SK-N-SH (cell line): Measurements from ENCODE around the gene TAP1. TPM values are rescaled to one million over a fixed set of nuclear protein-coding genes. Genes with fewer than 3 reads are reported as not detected.

Source experiments
- CTCF ChIA-PET: fragments of 300-600, 350-600 bp; formaldehyde crosslinking; extraction: SDS; loops from one replicate; lab custom pipeline; 2021; lab: Yijun Ruan, JAX
- POLR2A ChIA-PET: fragments of 350-600 bp; sonication (Branson Sonifier 250); formaldehyde crosslinking; extraction: SDS; loops from one replicate; lab custom pipeline; 2020; ENCODE audit warnings: antibody characterized with exemption, inconsistent platforms; lab: Yijun Ruan, JAX
- DNase-seq: peaks from one replicate; pipeline ENCODE4 v3.0.0; 2012
- H2AFZ ChIP-seq: fragments of 200-600 bp; sonication (generic); 2 replicates; pipeline ENCODE4 v1.8.1; 2016; ENCODE audit warnings: antibody characterized with exemption, mild to moderate bottlenecking, low read depth
- H3F3A ChIP-seq: fragments of 200-600 bp; sonication (generic); replicated peaks from 2 replicates; pipeline ENCODE3; 2016; ENCODE audit warnings: antibody characterized with exemption, mild to moderate bottlenecking; ENCODE audit not compliant: insufficient read depth
- H3K27ac ChIP-seq, 2 experiments: fragments of 200-500 bp in 1 of 2; fragments of 200-600 bp in 1 of 2; sonication (Bioruptor generic) in 1 of 2; sonication (generic), shearing (Covaris generic) in 1 of 2; 2 replicates each; pipeline versions ENCODE4 v1.5.1 to v1.6.1; 2014 to 2016; ENCODE audit warnings: low read depth in 2 of 2, inconsistent platforms in 1 of 2, low read length in 1 of 2, mild to moderate bottlenecking in 1 of 2, mixed read lengths in 1 of 2
- H3K27me3 ChIP-seq: fragments of 200-600 bp; sonication (generic), shearing (Covaris generic); 2 replicates; pipeline ENCODE4 v1.6.1; 2016; ENCODE audit warnings: mixed run types; ENCODE audit not compliant: insufficient read depth
- H3K36me3 ChIP-seq, 2 experiments: fragments of 200-500 bp in 1 of 2; fragments of 200-600 bp in 1 of 2; sonication (Bioruptor generic) in 1 of 2; sonication (generic) in 1 of 2; replicated peaks in 1 of 2; 2 replicates each; pipeline versions ENCODE3 to v1.5.1; 2014 to 2016; ENCODE audit warnings: low read length in 1 of 2, mild to moderate bottlenecking in 1 of 2; ENCODE audit not compliant: insufficient read depth in 2 of 2, control insufficient read depth in 1 of 2
- H3K4me1 ChIP-seq, 2 experiments: fragments of 200-500 bp in 1 of 2; fragments of 200-600 bp in 1 of 2; sonication (Bioruptor generic) in 1 of 2; sonication (generic), shearing (Covaris generic) in 1 of 2; 2 replicates each; pipeline versions ENCODE4 v1.5.1 to v1.6.1; 2014 to 2016; ENCODE audit warnings: low read depth in 1 of 2, low read length in 1 of 2, mixed run types in 1 of 2; ENCODE audit not compliant: insufficient read depth in 2 of 2, control insufficient read depth in 1 of 2
- H3K4me2 ChIP-seq: fragments of 200-600 bp; sonication (generic), shearing (Covaris generic); 2 replicates; pipeline ENCODE4 v1.6.1; 2017; ENCODE audit warnings: mixed run types
- H3K4me3 ChIP-seq, 2 experiments: fragments of 200-500 bp in 1 of 2; fragments of 200-600 bp in 1 of 2; sonication (Bioruptor generic) in 1 of 2; sonication (generic), shearing (Covaris generic) in 1 of 2; 2 replicates each; pipeline versions ENCODE4 v1.5.1 to v1.8.1; 2014 to 2016; ENCODE audit warnings: low read depth in 2 of 2, inconsistent platforms in 1 of 2, low read length in 1 of 2, mild to moderate bottlenecking in 1 of 2, mixed read lengths in 1 of 2, moderate library complexity in 1 of 2
- H3K79me2 ChIP-seq: fragments of 200-600 bp; sonication (generic); 2 replicates; pipeline ENCODE4 v1.8.1; 2017; ENCODE audit warnings: mild to moderate bottlenecking; ENCODE audit not compliant: insufficient read depth
- H3K9ac ChIP-seq: fragments of 200-600 bp; sonication (generic); 2 replicates; pipeline ENCODE4 v1.6.1; 2017; ENCODE audit warnings: mixed run types
- H3K9me2 ChIP-seq: fragments of 200-600 bp; sonication (generic); 2 replicates; pipeline ENCODE4 v1.6.1; 2017; ENCODE audit warnings: mixed run types
- H3K9me3 ChIP-seq: fragments of 200-600 bp; sonication (generic); 2 replicates; pipeline ENCODE4 v1.6.1; 2017; ENCODE audit warnings: mixed run types, mild to moderate bottlenecking, moderate library complexity
- H4K20me1 ChIP-seq: fragments of 200-600 bp; sonication (generic); 2 replicates; pipeline ENCODE4 v1.6.1; 2017; ENCODE audit warnings: mild to moderate bottlenecking, mixed run types; ENCODE audit not compliant: insufficient read depth
- CTCF ChIP-seq: fragments of 200-600 bp; sonication (generic); IDR thresholded peaks from 2 replicates; pipeline ENCODE4 v1.6.1; 2017; ENCODE audit warnings: antibody characterized with exemption, mild to moderate bottlenecking, moderate library complexity
- EP300 ChIP-seq, 2 experiments: IDR thresholded peaks; 2 replicates each; pipeline versions ENCODE4 v1.4.0 to v1.6.1; 2012; ENCODE audit warnings: borderline replicate concordance in 1 of 2, low read depth in 1 of 2, low read length in 1 of 2
- FOXJ3 ChIP-seq: sonication (generic); formaldehyde crosslinking; IDR thresholded peaks from 2 replicates; pipeline ENCODE4 v1.5.1; 2020; ENCODE audit warnings: mild to moderate bottlenecking, missing genetic modification reagents
- GATA2 ChIP-seq: sonication (generic); formaldehyde crosslinking; IDR thresholded peaks from 2 replicates; pipeline ENCODE4 v1.5.0; 2020; ENCODE audit warnings: mild to moderate bottlenecking, missing genetic modification reagents
- IRF3 ChIP-seq: fragments of 150-350 bp; IDR thresholded peaks from 2 replicates; pipeline ENCODE4 v1.6.1; 2016; ENCODE audit warnings: mild to moderate bottlenecking, low read depth, low read length
- MAX ChIP-seq: IDR thresholded peaks from 2 replicates; pipeline ENCODE4 v1.4.0; 2012; ENCODE audit warnings: low read depth
- MXI1 ChIP-seq: IDR thresholded peaks from 2 replicates; pipeline ENCODE4 v1.6.1; 2012; ENCODE audit warnings: mild to moderate bottlenecking, low read depth, low read length, improper control_type of control experiment
- SIN3A ChIP-seq: IDR thresholded peaks from 2 replicates; pipeline ENCODE4 v1.6.1; 2012; ENCODE audit warnings: low read depth, mild to moderate bottlenecking, low read length, moderate library complexity, borderline replicate concordance
- TAF1 ChIP-seq: IDR thresholded peaks from 2 replicates; pipeline ENCODE4 v1.6.1; 2012; ENCODE audit warnings: low read depth, mild to moderate bottlenecking, low read length, moderate library complexity, borderline replicate concordance
- USF1 ChIP-seq: IDR thresholded peaks from 2 replicates; pipeline ENCODE4 v1.4.0; 2012; ENCODE audit warnings: low read depth, borderline replicate concordance
- ZBTB33 ChIP-seq: IDR thresholded peaks from 2 replicates; pipeline ENCODE4 v1.4.0; 2012; ENCODE audit warnings: low read depth, borderline replicate concordance
- WGBS: methylation state at CpG from one replicate; pipeline ENCODE4 v1.1.6; 2017; ENCODE audit warnings: low lambda C conversion rate; 5-methylcytosine and 5-hydroxymethylcytosine counted together
- polyA plus RNA-seq, 3 experiments: library from polyadenylated mRNA; depleted of rRNA; stranded (reverse); fragments of >200 nt; gene quantifications; 2 replicates each; pipeline ENCODE4 v1.2.3, GENCODE V29; 2012

Gene TAP1
- polyA plus RNA-seq, 1 of the 3 experiments (the other 2 are of a cell fraction) = 31.1 TPM

GRCh38 chr6:32888576-32888975 lies 35.1 kb upstream of the TAP1 start (continued):
- TF ChIP-seq GATA2 = no peak
- no peak for TF ChIP-seq CTCF
- TF ChIP-seq MAX = no peak
- TF ChIP-seq SIN3A = no peak
- no peak for TF ChIP-seq FOXJ3 (CRISPR knock-in tag)
- TF ChIP-seq MXI1 = no peak
- TF ChIP-seq IRF3 = no peak
- no peak for TF ChIP-seq USF1
- no peak for TF ChIP-seq EP300 (IDR thresholded peaks at IDR 0.05; ENCODE audit: borderline replicate concordance in 1 of 2, low read depth in 1 of 2, low read length in 1 of 2)
- no peak for TF ChIP-seq ZBTB33

- Histone ChIP-seq H3K27me3 (no peaks in the 10 kb centered on the region; the same call in 1 of the 2 replicates), H2AFZ (no peak overlapping the region), H3K4me3 (no peak overlapping the region), H3K9me3 (no peaks in the 10 kb centered on the region), H3K36me3 (no peaks in the 10 kb centered on the region), H3K9ac (no peak overlapping the region), H3K4me2 (no peak overlapping the region), H3K79me2 (no peaks in the 10 kb centered on the region), H3K27ac (no peak overlapping the region), H3K4me1 (peaks cover 0 to 8% of the 10 kb centered on the region in 2 experiments; a peak in 1 of 4 replicates), H4K20me1 (no peaks in the 10 kb centered on the region), H3K9me2 (no peaks in the 10 kb centered on the region), H3F3A (peaks cover 14% of the 10 kb centered on the region)
- no peak for DNase-seq
- CTCF ChIA-PET = interaction anchor here (1.0 to 2.7 kb wide), 2 partner anchors 34 to 66 kb away, joined by 3 to 9 read pairs; partner anchors contain the start of genes PSMB9 and TAP1
- TF ChIP-seq TAF1 (no peak), SIN3A (no peak)
- POLR2A ChIA-PET = no interaction called here
- WGBS = 80% methylated on average over 5 of the region's 5 CpGs
These were observed 34.1 kb upstream of the TAP1 start for GRCh38 chr6:32887616-32888015.
